Activated CD8-positive, alpha-beta memory T cell treated with anti-CD3 and anti-CD28 coated beads for 1 hour (primary cell): ENCODE results near the gene KDM4C.
"Not testable (repeated sequence)": the region's sequence is repeated elsewhere in the genome, so short reads cannot be mapped to it uniquely, and the experiment has no call there.

Source experiments
- DNase-seq, 2 donors: peaks; one replicate each; pipeline ENCODE4 v3.0.0-alpha.2; 2020; ENCODE audit warnings: low read depth in 1 of 2; ENCODE audit errors: extremely low read depth in 1 of 2

Gene KDM4C

GRCh38 chr9:6763244-6763643 is 5.5 kb downstream of the KDM4C start:
- no peak for DNase-seq

GRCh38 chr9:6764011-6764410 is 6.2 kb downstream of the KDM4C start:
- no peak for DNase-seq

- no peak for DNase-seq
Measured at GRCh38 chr9:6764523-6764922, 6.8 kb downstream of the KDM4C start.

GRCh38 chr9:6764950-6765349 is 7.2 kb downstream of the KDM4C start:
- DNase-seq: no peak

- no peak for DNase-seq
Measured at GRCh38 chr9:6765396-6765795, 7.6 kb downstream of the KDM4C start.

- DNase-seq: no peak
Measured at GRCh38 chr9:6766606-6767005, 8.8 kb downstream of the KDM4C start.

GRCh38 chr9:6768587-6768986 is 10.8 kb downstream of the KDM4C start:
- DNase-seq: not testable (repeated sequence)

GRCh38 chr9:6771722-6772121 is 13.9 kb downstream of the KDM4C start:
- no peak for DNase-seq

- no peak for DNase-seq
Measured at GRCh38 chr9:6777213-6777902, 19.6 kb downstream of the KDM4C start.

GRCh38 chr9:6779417-6780241 is 21.9 kb downstream of the KDM4C start:
- DNase-seq: no peak

GRCh38 chr9:6780690-6781089 is 22.9 kb downstream of the KDM4C start:
- no peak for DNase-seq

GRCh38 chr9:6781476-6781875 is 23.7 kb downstream of the KDM4C start:
- DNase-seq: no peak

GRCh38 chr9:6782345-6782744 is 24.6 kb downstream of the KDM4C start:
- no peak for DNase-seq

- no peak for DNase-seq
Measured at GRCh38 chr9:6782981-6783380, 25.2 kb downstream of the KDM4C start.

- DNase-seq: no peak
Measured at GRCh38 chr9:6783753-6784152, 26.0 kb downstream of the KDM4C start.

GRCh38 chr9:6785682-6786081 is 27.9 kb downstream of the KDM4C start:
- no peak for DNase-seq

GRCh38 chr9:6787793-6788161 is 30.0 kb downstream of the KDM4C start:
- no peak for DNase-seq

- no peak for DNase-seq
Measured at GRCh38 chr9:6788162-6789016, 30.6 kb downstream of the KDM4C start.

- not testable (repeated sequence) for DNase-seq
Measured at GRCh38 chr9:6789017-6789338, 31.2 kb downstream of the KDM4C start.

GRCh38 chr9:6790866-6791265 is 33.1 kb downstream of the KDM4C start:
- no peak for DNase-seq

- no peak for DNase-seq
Measured at GRCh38 chr9:6793203-6793602, 35.4 kb downstream of the KDM4C start.

- DNase-seq: no peak
Measured at GRCh38 chr9:6794936-6795335, 37.2 kb downstream of the KDM4C start.
